Measurements from ENCODE around the gene UBE2D3.
A peak's percentile ranks its signal among the peaks of the same experiment; 100 is the strongest.

UBE2D3 gene

DNA sequence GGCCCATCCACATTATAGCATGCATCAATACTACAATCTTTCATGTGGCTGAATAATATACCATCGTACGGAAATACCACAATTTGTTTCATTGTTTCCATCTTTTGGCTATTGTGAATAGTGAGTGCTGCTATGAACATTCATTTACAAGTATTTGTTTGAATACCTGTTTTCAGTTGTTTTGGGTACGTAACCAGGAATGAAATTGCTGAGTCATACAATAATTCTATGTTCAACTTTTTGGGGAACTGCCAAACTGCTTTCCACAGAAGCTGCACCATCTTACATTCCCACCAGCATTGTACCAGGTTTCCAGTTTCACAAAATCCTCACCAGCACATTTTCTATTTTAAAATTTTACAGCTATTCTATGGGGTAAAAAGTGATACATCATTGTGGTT, 38.0 kb downstream of the UBE2D3 start:
- DNase-seq = peak in 1 of 5 donors; percentile 18

DNA sequence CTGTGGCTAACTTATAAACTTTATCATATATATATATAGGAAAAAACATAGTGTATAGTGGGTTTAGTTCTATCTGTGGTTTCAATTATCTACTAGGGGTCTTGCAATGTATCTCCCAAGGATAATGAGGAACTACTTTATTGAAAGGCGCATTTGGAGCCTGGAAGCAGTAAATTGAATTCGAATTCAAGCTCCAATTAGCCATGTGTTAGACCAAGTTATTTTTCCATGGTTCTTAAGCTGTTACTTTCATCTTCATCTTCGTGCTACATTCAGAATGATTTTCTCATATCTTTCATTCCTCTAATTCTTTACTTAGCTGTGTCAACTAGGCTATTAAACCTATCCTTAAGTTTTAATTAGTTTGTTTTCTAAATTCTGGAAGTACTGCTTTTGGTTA, 39.4 kb downstream of the UBE2D3 start:
- no peak for DNase-seq

DNA sequence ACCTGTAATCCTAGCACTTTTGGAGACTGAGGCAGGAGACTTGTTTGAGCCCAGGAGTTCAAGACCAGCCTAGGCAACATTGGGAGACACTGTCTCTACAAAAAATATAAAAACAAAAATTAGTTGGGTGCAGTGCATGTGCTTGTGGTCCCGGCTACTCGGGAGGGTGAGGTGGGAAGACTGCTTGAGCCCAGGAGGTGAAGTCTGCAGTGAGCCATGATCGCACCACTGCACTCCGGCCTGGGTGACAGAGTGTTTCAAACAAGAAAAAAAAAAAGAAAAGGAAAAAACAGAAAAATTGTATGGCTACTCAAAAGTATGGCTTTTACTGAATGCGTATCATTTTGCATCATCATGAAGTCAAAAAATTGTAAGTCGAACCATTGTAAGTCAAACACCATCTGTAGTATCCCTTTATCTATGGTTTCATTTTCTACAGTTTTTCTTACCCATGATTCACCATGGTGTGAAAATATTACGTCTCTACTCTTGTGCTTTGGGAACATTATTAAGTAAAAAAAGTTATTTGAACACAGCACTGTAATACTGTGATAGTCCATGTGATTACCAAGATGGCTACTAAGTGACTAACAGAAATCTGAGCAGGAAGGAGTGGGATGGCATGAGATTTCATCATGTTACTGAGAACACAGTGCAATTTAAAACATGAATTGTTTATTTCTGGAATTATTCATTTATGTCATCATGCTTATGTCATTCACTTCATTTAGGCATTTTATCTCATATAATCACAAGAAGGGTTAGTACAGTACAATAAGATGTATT, 40.1 kb downstream of the UBE2D3 start:
- DNase-seq = peak in 1 of 5 donors; percentile 31

DNA sequence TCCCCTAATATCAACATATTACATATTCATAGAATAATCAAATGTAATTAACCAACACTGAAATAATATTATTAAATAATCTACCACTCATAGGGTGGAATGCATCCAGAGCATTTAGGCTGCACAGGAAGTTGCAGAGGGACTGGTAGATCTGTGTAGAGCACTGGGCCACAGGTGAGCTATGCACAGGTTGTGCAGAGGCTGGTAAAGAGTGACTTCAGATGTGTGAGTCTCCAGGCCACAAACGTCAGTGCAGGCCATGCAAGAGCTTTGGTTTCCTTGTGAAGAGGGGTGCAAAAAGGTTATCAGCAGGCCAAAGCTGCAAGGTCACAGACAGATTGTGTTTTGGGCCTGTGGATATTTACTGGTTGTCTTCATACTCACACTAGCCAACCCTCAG, 41.1 kb downstream of the UBE2D3 start:
- no peak for DNase-seq

DNA sequence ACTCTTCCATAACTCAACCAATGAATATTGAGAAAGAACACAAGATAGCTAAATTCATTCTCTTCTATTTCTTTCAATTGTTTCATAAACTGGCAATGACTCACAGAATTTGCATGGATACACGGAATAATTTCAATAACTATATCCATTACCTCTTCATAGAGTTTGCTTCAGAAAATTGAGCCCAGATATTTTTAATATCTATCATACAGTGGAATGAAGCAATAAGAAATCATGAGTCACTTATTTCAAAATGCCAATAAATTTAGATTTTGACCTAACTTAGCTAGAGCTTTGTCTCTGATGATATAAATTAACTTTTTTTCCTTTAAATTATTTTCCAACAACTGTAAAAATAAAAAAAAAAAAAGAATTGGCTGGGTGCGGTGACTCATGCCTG, 44.3 kb downstream of the UBE2D3 start:
- no peak for DNase-seq

DNA sequence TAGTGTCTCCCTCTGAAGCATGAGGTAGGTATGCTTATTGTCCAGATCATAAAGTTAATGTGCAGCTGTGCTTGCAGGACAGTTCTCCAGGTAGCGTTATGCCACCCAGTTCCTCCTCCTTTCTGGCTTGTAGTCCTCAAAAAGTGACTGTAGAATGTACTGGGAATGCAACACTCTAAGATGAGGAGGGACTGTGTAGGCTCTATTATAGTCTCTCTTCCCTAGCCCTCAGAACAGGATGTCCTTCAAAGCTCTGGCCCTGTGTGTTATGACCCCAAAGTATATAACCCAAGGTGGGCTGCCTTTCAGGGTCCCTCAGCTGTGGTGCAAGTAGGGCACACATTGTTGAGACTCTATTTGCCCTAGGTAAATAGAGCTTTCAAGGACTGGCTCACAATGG, 45.8 kb downstream of the UBE2D3 start:
- no peak for DNase-seq

DNA sequence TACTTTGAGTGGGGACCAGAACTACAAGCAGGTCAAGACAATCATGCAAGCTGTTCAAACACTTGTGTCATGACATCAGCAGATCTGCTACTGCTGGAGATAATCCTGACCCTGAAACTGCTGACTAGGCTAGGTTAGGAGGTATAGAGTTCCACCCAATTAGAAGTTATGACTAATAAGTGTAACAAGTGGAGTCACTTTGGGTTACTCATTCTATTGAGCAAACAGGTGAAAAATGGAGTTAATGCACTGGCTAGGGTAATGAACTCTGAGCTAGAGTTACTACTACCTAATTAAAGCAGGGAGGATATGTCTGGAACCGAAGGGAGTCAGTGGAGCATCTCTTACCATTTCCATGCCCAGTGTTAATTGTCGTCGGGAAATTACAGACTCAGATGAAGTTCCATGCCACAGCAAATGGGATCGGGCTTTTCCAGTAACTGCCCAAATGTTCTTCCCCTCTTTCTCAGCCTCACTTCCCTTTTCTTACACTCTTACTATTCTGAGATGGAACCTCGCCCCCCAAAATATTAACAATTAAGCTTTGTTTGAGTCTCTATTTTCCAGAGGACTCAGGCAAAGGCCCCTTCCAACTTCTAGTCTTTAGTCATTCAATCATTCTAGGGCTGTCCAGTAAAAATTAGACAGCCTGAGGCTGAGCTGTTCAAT, 46.7 kb downstream of the UBE2D3 start:
- DNase-seq = peak in 1 of 5 donors; percentile 23

DNA sequence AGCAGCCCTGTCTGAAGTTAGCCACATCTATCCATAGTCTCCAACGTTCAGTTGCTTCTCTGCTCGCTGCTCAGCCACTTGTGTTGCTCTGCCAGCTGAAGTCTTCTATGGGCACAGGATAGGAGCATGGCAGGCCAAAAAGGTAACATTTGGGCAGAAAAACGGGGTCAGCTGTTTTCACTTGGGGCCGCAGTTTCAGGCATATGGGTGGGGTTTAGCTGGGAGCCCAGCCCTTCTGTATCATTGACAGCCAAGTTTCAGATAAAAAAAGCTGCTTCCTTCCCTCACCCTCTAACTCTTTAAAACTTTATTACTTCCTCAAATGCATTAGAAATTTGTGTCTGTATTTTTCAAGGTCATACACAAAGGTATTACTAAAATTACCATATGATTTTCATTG, 48.1 kb downstream of the UBE2D3 start:
- DNase-seq = no peak

DNA sequence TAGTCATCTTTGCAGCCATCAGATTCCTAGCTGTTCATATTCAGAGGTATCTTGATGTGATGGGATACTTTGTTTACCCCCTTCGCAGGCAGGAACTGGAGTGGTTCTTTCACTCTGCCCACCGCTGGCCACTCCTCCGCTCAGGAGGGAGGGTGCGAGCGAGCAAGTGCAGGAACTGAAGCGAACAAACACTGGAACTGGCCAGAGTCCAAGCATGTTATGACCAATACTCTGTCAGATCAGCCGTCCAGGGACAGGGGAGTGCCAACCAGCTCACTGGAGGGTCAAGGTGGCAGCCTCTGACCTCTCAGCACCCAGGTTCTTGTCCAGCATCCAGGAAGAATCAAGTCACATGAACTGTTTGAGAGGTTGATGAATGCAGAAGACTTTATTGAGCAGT, 48.6 kb downstream of the UBE2D3 start:
- DNase-seq = no peak

DNA sequence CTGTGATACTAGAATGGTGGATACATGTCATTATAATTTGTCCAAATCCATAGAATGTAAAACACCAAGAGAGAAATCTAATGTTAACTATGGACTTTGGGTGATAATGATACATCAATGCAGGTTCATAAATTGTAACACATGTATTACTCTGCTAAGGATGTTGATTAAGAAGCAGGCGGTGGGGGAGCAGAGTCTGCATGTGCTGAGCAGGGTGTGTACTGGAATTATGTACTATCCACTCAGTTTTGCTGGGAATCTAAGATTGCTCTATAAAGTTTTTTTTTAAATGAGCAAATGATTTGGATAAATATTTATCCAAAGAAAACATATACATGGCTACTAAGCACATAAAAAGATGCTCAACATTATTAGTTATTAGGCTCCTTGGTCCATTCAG, 51.5 kb downstream of the UBE2D3 start:
- no peak for DNase-seq

DNA sequence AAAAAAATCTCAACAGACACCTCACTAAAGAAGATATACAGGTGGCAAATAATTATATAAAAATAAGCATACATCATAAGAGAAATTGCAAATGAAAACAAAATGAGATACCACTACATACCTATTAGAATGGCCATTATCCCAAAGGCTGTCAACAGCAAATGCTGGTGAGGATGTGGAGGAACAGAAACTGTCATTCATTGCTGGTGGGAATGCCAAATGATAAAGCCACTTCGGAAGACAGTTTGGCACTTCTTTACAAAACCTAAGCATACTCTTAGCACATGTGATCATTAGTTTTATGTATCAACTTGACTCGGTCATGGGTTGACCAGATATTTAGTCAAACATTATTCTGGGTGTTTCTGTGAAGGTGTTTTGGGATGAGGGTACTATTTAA, 53.1 kb downstream of the UBE2D3 start:
- DNase-seq = no peak

DNA sequence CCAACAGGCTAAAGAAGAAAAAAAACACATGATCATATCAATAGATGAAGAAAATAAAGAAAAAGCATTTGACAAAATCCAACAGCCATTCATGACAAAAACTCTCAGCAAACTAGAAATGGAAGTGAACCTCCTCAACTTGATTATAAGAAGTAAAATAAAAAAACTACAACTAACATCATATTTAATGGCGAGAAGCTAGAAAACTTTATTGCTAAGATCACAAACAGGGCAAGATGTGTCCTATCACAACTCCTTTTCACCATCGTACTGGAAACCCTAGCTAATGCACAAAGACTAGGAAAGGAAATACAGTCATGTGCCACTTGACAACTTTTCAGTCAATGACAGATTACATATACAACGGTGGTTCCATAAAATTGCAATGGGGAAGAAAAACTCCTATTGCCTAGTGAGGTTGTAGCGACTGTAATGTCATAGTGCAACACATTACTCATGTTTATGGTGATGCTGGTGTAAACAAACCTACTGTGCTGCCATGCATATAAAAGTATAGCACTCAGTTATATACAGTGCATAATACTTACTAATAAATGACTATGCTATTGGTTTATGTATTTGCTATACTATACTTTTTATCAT, 54.5 kb downstream of the UBE2D3 start:
- no peak for DNase-seq

DNA sequence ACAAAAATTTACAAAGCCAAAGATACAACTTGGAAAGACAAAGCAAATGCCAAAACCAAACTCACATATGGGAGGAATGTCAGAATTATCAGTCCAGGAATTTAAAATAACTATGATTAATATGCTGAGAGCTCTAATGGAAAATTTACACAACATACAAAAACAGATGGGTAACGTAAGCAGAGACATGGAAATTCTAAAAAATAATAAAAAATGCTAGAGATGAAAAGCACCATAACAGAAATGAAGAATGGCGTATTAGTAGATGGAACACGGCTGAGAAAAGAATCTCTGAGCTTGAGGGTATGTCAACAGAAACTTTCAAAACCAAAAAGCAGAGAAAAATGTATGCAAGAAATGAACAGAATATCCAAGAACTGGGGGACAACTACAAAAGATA, 62.5 kb downstream of the UBE2D3 start:
- DNase-seq = no peak

DNA sequence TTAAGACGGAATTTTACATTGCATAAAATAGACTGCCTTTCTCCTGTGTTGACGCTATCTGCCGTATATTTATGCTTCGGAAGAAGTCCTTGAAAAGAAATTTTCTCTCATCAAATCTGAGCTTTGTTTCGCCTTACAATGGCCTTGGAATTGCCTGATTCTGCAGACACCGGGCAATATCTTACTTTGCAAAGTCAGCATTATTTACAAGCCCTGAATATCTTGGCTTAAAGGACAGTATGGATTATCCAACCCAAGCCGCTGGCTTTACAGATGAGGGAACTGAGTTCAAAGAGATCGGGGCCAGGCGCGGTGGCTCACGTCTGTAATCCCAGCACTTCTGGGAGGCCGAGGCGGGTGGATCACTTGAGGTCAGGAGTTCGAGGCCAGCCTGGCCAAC, 65.4 kb downstream of the UBE2D3 start:
- DNase-seq = no peak

DNA sequence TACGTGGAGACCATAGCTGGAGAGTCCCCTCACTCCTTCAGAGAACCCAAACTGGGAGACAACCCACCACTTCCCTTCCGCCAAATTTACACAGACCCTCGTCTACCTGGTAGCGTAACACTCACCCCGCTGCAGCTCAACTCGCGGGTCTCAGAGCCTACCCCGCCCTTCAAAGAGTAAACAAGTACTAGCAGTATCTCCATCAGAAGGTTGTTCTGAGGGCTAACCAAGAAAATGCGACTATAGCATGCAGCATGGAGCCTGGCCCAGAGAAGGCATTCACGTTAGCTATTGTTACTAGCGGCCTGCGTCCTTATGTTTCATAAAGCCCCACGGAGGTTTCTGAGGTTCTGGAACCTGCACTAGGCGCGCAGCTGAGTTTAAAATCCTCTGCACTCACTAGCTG, 66.1 kb downstream of the UBE2D3 start:
- DNase-seq = peak in 1 of 5 donors; percentile 7

DNA sequence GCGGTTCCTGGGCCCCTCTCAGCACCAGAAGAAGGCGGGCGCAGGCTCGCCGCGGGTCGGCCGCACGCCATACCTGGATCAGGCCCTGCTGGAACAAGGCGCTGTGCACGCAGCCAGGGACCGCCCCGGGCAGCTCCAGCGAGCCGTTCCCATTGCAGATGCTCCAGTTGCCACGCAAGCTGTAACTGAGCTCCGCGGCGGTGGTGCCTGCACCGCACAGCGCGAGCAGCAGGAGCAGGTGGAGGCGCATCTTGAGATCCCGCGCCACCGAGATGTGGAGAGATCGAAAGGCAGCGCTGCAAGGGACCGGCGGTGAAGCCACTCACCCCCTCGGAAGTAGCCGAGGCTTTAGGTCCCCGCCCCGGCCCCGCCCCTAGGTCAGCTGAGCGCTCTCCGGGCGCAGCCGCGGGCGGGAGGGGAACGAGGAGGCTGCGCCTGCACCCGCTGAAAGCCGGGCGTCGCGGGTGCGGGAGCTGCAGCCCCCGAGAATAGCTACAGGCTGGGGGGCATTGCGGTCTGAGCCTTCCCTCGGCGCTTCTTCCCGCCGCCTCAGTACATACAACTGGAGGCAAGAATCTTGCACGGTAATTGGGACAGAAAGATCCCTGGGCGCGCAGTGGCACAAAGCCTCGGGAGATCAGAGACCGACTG, 66.6 kb downstream of the UBE2D3 start, which contains the start of gene MANBA:
MANBA (minus strand) TSS at position 324 of the 651 bp plus-strand sequence; CDS start at position 250, 74 bp downstream.
- peak; percentile 73 to 90 (median 77) for DNase-seq

DNA sequence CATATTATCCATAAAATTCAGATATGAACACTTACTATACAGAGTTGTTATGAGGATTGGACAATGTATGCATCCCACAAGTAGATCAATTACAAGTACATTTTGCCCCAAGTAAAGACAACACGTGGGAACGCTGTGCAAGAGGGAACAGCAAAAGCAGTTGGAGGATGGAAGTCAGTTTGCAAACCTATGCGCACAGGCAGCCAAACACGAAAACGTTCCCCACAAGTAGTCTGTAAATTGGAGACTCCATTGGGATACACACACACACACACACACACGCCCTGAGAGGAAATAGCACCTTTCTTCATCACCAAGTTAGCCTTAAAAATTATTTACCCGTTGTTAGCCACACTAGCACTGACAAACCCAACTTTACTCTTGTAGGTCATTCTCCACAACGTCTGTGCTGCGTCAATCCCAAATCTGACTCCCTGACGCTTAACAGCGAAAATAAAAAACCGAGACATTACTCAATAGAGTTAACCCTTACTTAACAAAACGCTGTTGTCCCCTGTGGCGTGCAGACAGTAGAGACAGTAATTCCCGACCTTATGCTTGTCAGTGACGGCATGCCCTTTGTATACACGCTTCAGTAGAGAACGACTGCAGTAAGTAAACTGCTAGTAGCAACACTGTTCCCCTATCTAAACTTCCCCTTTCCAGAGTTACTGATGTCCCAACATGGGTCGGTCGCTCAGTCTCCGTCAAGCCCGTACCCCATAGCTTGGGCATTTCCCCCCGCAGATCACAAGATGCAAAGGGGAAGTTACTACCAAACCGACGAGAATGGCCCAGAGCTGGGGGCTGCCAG, 67.3 kb downstream of the UBE2D3 start:
- peak in 2 of 5 donors; percentile 28 to 34 for DNase-seq

DNA sequence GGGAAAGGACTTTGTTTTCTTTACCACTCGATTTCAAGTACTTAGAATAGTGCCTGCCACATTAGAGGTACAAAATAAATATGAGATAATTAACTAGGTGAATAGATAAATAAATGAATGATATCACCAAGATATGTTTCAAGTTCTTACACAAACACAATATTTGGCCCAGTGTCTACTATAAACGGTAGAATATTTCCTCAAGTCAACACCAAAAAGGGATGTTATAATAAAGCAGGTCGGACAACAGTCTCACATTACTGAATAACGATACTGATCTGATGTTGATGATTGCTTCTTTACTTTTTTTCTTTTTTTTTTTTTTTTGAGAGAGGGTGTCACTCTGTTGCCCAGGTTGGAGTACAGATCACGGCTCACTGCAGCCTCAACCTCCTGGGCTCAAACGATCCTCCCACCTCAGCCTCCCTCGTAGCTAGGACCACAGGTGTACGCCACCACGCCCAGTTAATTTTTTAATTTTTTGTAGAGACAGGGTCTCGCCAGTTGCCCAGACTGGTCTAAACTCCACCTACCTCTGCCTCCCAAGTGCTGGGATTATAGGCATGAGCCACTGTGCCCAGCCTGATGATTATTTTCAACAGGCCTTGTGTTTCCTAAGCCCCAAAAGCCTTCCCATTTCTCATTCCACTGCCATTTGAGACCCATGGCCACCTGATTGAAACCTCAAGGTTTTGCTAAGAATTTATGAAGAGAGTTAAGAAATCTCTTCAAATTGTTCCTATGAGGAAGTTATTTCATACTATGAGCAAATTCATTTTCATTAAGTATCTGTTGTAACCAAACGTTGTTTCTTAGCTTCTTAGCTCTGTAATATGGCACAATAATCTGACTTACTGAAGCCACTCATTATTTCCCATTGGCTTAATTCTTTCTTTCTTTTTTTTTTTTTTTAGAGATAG, 68.8 kb downstream of the UBE2D3 start:
- DNase-seq = no peak

DNA sequence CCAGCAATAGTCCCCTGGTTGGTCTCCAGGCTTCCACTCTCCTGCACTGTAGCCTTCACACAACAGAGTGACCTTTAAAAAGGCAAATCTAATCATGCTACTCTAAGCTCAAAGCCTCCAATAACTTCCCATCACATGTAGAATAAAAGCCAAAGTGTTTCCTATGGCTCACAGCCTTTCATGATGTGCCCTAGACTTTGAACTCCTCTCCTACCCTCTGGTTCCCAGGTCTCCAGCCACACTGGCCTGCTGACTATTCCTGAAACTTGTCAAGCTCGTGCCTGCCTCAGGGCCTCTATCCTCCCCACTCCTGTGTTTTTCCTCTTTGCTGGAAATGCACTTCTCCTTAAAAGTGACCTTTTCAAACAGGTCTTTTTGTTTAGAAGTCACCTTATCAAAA, 69.7 kb downstream of the UBE2D3 start:
- DNase-seq = no peak

DNA sequence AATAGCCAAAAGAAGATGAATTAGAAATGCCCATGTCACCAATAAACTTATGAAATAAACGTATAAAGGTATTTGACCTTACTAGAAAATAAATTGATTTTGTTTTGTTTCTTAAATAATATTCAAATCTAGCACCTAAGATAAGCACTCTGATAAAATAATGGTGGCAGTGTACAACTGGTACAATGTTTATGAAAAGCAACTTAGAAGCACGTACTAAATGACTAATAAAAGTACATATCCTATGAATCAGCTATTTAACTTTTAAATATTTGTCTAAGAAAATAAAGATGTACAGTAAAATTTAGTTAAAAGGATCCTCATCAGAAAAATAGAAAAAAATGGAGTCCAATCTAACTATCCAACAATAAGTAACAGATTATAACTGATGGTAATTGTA, 73.3 kb downstream of the UBE2D3 start:
- DNase-seq = no peak

DNA sequence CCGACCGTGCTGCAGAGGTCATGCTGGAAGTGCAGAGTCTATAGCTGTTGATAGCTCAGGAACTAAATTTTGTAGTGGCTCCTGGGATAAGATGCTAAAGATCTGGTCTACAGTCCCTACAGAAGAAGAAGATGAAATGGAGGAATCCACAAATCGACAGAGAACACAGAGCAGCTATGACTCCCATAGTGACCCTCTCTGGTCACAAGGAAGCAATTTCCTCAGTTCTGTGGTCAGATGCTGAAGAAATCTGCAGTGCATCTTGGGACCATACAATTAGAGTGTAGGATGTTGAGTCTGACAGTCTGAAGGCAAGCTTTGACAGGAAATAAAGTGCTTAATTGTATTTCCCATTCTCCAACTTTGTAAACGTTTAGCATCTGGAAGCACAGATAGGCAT, 75.4 kb downstream of the UBE2D3 start:
- no peak for DNase-seq
